Parathyroid adenoma (tissue), 2 donors: Measurements from ENCODE around the gene SV2A.

Experiments
- H2AFZ ChIP-seq: fragments of 300-600 bp; sonication (generic); one replicate; pipeline ENCODE4 v1.7.0; 2017; ENCODE audit warnings: antibody characterized with exemption, mild to moderate bottlenecking
- H3K27ac ChIP-seq: fragments of 300-600 bp; sonication (generic); one replicate; pipeline ENCODE4 v1.7.0; 2017
- H3K27me3 ChIP-seq: fragments of 300-600 bp; sonication (generic); one replicate; pipeline ENCODE4 v1.7.0; 2017; ENCODE audit warnings: low read length; ENCODE audit not compliant: control insufficient read depth, insufficient read depth
- H3K36me3 ChIP-seq: fragments of 300-600 bp; sonication (generic); one replicate; pipeline ENCODE4 v1.7.0; 2017; ENCODE audit warnings: low read length; ENCODE audit not compliant: control insufficient read depth, insufficient read depth
- H3K4me1 ChIP-seq: fragments of 300-600 bp; sonication (generic); one replicate; pipeline ENCODE4 v1.7.0; 2017; ENCODE audit warnings: control low read depth
- H3K4me2 ChIP-seq: fragments of 300-600 bp; sonication (generic); one replicate; pipeline ENCODE4 v1.7.0; 2017; ENCODE audit warnings: low read length
- H3K4me3 ChIP-seq: fragments of 300-600 bp; sonication (generic); one replicate; pipeline ENCODE4 v1.7.0; 2017; ENCODE audit warnings: low read depth, low read length
- H3K79me2 ChIP-seq: fragments of 300-600 bp; sonication (generic); one replicate; pipeline ENCODE4 v1.7.0; 2017; ENCODE audit warnings: control low read depth
- H3K9ac ChIP-seq: fragments of 300-600 bp; sonication (generic); one replicate; pipeline ENCODE4 v1.7.0; 2017; ENCODE audit warnings: mild to moderate bottlenecking
- H3K9me3 ChIP-seq: fragments of 300-600 bp; sonication (generic); one replicate; pipeline ENCODE4 v1.7.0; 2017; ENCODE audit warnings: low read length; ENCODE audit not compliant: control insufficient read depth
- CTCF ChIP-seq: fragments of 300-600 bp; sonication (generic); IDR thresholded peaks from one replicate; pipeline ENCODE4 v1.7.0; 2017; ENCODE audit warnings: antibody characterized with exemption, mild to moderate bottlenecking
- donor health status: primary hyperparathyroidism.

Gene SV2A

DNA sequence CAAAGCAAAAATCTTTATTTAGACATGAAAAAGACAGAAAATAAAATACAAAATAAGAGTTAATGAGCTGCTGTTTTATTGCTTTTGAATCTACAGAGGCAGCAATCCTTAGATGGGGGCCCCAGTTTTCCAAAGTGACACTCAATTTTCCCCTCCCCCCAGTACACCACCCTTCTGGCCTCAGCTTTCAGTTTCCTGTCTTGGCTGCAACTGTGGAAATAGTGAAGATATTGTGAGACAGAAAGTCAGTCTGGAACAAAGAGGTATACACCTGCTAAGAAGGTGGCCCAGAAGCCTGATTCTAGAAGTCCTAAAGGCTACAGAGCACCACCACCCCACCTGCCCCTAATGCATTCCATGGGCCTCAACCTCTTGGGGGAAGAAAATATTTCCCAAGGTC, 20.1 kb upstream of the SV2A start:
- Histone ChIP-seq H3K4me1 (peaks cover 6% of the 10 kb centered on the region), H3K9me3 (no peaks in the 10 kb centered on the region), H3K27ac (no peak overlapping the region), H3K79me2 (no peaks in the 10 kb centered on the region), H3K9ac (no peak overlapping the region), H2AFZ (no peak overlapping the region), H3K4me2 (no peak overlapping the region), H3K4me3 (no peak overlapping the region), H3K36me3 (no peaks in the 10 kb centered on the region), H3K27me3 (no peaks in the 10 kb centered on the region)
- no peak for TF ChIP-seq CTCF

DNA sequence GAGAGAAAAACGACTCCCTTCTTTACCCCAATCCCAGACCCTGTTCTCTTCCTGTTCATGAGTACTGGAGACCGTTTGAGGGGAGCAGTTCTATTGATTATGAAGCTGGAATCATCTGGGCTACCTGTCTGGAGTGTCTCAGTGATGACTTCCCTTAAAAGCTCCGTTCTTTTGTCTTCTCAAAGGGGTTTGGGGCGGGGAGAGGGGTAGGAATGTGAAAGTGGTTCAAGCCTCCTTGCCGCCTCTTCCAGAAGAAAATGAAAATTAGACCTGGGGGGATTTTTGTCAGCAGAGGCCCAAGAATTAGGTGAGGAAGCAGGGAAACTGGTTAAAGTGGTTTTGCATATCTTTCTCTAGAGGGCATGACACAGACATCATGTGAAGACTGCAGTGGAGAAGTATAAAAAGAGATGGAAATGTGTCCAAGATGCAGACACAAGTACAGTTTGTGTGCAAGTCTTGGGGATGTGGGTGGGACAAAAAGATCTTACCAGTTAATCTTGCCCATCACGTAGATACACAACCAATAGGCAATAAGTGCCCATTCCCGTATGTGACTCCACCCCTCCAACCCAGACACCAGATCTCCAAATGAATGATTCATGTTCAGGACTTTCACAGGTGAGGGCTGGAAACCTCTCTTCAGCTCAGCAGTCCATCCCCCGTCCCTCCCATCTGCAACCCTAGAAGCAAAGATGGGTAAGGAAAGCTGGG, 19.5 kb upstream of the SV2A start:
- H3K4me2 ChIP-seq: peak overlapping the region; percentile 75
- peak overlapping the region; percentile 71 for H3K4me3 ChIP-seq
- no peaks in the 10 kb centered on the region for H3K79me2 ChIP-seq
- H3K9ac ChIP-seq: no peak overlapping the region
- H3K27ac ChIP-seq: no peak overlapping the region
- TF ChIP-seq CTCF: no peak
- peak overlapping the region; percentile 80 for H2AFZ ChIP-seq
- peaks cover 6% of the 10 kb centered on the region for H3K4me1 ChIP-seq
- H3K36me3 ChIP-seq: no peaks in the 10 kb centered on the region
- H3K9me3 ChIP-seq: no peaks in the 10 kb centered on the region
- H3K27me3 ChIP-seq: no peaks in the 10 kb centered on the region

- no peak within 1 kb of the TSS for H3K27ac ChIP-seq
Measured at GRCh38 chr1:149936170-149936991, 18.7 kb upstream of the SV2A start, which contains the start of gene MTMR11. MTMR11 (minus strand) TSS chr1:149936879; CDS start chr1:149936647, 232 bp downstream.

DNA sequence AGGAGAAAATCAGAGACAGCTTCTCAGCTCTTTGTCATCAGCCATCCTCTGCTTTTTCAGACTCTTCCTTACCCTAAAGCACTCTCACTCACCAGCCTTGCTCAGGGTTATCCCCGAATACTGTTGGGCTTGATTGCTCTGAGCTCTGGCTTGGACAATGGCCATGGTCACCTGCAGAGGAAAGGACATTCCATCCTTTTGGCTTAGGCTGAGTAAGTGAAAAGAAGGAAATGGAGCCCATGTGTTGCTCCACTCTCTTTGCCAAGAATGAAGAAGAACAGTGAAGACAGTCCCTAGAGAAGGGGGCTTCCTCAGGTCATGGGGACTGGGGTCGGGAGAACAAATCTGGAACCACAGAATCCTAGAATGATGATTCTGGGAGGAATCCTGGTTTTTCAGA, 16.7 kb upstream of the SV2A start:
- H3K27me3 ChIP-seq: no peaks in the 10 kb centered on the region
- no peaks in the 10 kb centered on the region for H3K36me3 ChIP-seq
- no peak overlapping the region for H3K27ac ChIP-seq
- TF ChIP-seq CTCF: no peak
- H3K4me3 ChIP-seq: no peak overlapping the region
- peaks cover 6% of the 10 kb centered on the region for H3K4me1 ChIP-seq
- no peak overlapping the region for H2AFZ ChIP-seq
- no peaks in the 10 kb centered on the region for H3K79me2 ChIP-seq
- no peak overlapping the region for H3K9ac ChIP-seq
- H3K4me2 ChIP-seq: no peak overlapping the region
- H3K9me3 ChIP-seq: no peaks in the 10 kb centered on the region

More at GRCh38 chr1:149936170-149936991, 18.7 kb upstream of the SV2A start, which contains the start of gene MTMR11:
- Histone ChIP-seq H3K27me3 (no peaks in the 10 kb centered on the region), H3K4me2 (peak within 1 kb of the TSS; percentile 75), H3K9me3 (no peaks in the 10 kb centered on the region), H3K79me2 (no peaks in the 10 kb centered on the region), H3K9ac (no peak within 1 kb of the TSS), H2AFZ (peak within 1 kb of the TSS; percentile 80), H3K36me3 (no peaks in the 10 kb centered on the region), H3K4me3 (peak within 1 kb of the TSS; percentile 71), H3K4me1 (peaks cover 6% of the 10 kb centered on the region)
- no peak for TF ChIP-seq CTCF
